HG02870 (cell line): ENCODE results near the gene TADA1.
A peak's percentile ranks its signal among the peaks of the same experiment; 100 is the strongest.
"Not testable (repeated sequence)": the region's sequence is repeated elsewhere in the genome, so short reads cannot be mapped to it uniquely, and the experiment has no call there.

Source experiments
- ATAC-seq: cut with Tn5 transposase; IDR thresholded peaks from one replicate; pipeline ENCODE4 v1.9.1; 2021; ENCODE audit warnings: mild to moderate bottlenecking, moderate library complexity; ENCODE audit not compliant: unreplicated experiment

TADA1 gene

GRCh38 chr1:166844791-166845190, 31.3 kb downstream of the TADA1 start:
- ATAC-seq = no peak

DNA sequence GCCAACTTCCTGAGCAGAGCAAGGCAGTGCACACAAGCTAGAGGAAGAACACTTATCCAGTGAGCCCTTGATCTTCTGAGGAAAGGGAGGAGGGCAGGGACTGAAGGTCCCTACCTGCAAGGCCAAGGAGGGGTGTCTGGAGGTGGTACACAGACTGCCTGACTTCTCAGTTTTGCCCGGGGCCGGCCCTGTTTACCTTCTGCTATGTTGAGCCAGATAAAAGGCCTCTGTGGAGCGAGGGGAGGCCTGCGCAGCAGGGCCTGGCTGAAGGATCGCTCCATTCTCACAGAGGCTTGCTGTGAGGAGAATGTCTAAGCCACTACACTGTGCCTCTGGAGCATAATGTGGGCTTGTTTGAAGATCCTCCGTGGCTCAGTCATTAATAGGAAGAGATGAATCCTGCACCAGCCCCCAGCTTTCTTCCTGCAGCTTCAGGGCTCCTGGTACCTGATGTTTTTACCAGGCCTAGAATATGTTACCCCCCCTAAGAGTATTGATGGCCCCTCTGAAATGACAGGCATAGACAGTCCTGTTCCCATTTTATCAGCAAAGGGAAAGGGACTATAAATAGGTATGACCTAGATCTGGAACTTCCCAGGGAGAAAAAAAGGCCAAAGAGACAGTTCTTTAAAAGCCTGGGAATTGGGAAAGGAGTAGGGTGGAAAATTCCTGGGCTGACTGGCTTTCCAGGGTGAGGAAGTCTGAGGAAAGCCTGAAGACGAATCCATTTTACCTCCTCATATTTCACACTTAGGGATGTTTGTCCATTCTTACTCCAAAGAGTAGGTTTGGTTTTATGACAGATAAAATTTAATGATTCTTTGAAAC, 32.1 kb downstream of the TADA1 start:
- ATAC-seq = no peak

- no peak for ATAC-seq
Measured at GRCh38 chr1:166843322-166843721, 32.7 kb downstream of the TADA1 start.

- no peak for ATAC-seq
Measured at GRCh38 chr1:166840309-166841274, 35.5 kb downstream of the TADA1 start.

- ATAC-seq = peak; percentile 20
Measured at GRCh38 chr1:166839600-166840308, 36.3 kb downstream of the TADA1 start.

GRCh38 chr1:166838766-166839599, 37.1 kb downstream of the TADA1 start, which contains the start of gene POGK:
Gene POGK (plus strand): TSS chr1:166839475. CDS start chr1:166840957, 1,482 bp downstream.
- ATAC-seq = peak; percentile 96

GRCh38 chr1:166836733-166837132, 39.3 kb downstream of the TADA1 start:
- no peak for ATAC-seq

DNA sequence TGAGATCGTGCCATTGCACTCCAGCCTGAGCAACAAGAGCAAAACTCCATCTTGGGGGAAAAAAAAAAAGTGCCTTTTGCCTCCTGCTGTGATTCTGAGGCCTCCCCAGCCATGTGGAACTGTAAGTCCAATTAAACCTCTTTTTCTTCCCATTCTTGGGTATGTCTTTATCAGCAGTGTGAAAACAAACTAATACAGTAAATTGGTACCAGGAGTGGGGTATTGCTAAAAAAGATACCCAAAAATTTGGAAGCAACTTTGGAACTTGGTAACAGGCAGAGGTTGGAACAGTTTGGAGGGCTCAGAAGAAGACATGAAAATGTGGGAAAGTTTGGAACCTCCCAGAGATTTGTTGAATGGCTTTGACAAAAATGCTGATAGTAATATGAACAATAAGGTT, 46.3 kb downstream of the TADA1 start:
- not testable (repeated sequence) for ATAC-seq

- ATAC-seq = no peak
Measured at GRCh38 chr1:166827426-166827825, 48.6 kb downstream of the TADA1 start.

- ATAC-seq = peak; percentile 61
Measured at GRCh38 chr1:166822385-166822784, 53.7 kb downstream of the TADA1 start.

DNA sequence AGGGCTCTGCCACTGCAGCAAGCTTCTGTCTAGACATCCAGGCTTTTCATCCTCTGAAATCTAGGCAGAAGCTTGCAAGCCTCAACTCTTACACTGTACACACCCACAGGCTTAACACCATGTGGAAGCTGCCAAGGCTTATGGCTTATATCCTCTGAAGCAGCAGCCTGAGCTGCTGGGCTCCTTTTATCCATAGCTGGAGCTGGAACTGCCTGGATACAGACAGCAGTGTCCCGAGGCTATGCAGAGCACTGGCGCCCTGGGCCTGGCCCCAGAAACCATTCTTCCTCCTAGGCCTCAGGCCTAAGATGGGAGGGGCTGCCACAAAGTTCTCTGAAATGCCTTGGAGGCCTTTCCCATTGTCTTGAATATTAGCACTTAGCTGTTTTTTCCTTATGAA, 56.1 kb downstream of the TADA1 start:
- no peak for ATAC-seq

DNA sequence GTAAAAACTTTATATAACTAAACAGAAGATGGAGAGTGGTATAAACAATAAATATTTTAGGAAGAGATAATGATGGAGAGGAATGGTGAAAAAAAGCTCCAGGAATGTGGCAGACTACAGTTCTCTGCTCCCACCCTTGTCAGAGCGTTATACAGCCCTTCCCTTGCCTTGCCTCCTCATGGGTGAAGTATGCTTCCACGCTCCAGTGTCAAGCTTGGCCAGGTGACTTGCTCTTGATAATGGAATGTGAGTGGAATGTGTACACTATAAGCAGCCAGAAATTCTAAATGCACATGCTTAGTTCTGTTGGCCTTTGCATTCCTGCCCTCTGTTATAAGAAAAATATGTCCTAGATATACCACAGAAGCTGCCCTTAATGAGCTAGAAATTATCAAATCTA, 61.5 kb downstream of the TADA1 start:
- no peak for ATAC-seq

GRCh38 chr1:166813508-166814223, 62.4 kb downstream of the TADA1 start:
- no peak for ATAC-seq

- no peak for ATAC-seq
Measured at GRCh38 chr1:166811691-166812090, 64.4 kb downstream of the TADA1 start.

DNA sequence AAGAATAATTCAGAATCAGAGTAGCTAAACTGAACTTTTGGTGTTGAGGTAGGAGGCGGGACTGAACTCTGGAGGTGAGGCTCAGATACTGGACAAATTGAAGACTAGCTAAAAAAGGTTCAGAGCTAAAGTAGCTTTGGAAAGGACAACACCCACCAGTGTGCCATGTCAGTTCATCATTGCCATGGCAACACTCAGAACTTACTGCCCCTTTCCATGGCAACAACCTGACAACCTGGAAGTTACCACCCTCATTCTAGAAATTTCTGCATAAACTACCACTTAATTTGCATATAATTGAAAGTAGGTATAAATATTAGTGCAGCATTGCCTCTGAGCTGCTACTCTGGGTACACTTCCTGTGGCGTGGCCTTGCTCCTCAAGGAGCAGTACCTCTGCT, 67.1 kb downstream of the TADA1 start:
- no peak for ATAC-seq
